Muscle layer of colon (tissue), 2 donors: Measurements from ENCODE around the gene B4GALNT4.

ENCODE experiments used
- H3K27ac ChIP-seq: one replicate; pipeline ENCODE4 v1.7.0; 2013; ENCODE audit warnings: low read depth, mild to moderate bottlenecking, low read length, moderate library complexity
- H3K27me3 ChIP-seq, 2 donors: one replicate each; pipeline ENCODE4 v1.7.0; 2013; ENCODE audit warnings: low read length in 2 of 2, mild to moderate bottlenecking in 2 of 2; ENCODE audit not compliant: insufficient read depth in 2 of 2, control insufficient read depth in 1 of 2
- H3K36me3 ChIP-seq: one replicate; pipeline ENCODE4 v1.7.0; 2013; ENCODE audit warnings: mild to moderate bottlenecking, low read length; ENCODE audit not compliant: insufficient read depth
- H3K4me1 ChIP-seq: one replicate; pipeline ENCODE4 v1.7.0; 2013; ENCODE audit warnings: mild to moderate bottlenecking, low read length; ENCODE audit not compliant: insufficient read depth
- H3K4me3 ChIP-seq, 2 donors: one replicate each; pipeline ENCODE4 v1.7.0; 2013; ENCODE audit warnings: low read length in 2 of 2, low read depth in 1 of 2, mild to moderate bottlenecking in 1 of 2, moderate library complexity in 1 of 2
- H3K9ac ChIP-seq: one replicate; pipeline ENCODE4 v1.7.0; 2013; ENCODE audit warnings: low read length
- H3K9me3 ChIP-seq: one replicate; pipeline ENCODE4 v1.7.0; 2013; ENCODE audit warnings: mild to moderate bottlenecking, low read length
- donor health status: abdominal sarcoma.
- donor health status: Adenocarcinoma of cecum.

The B4GALNT4 gene

GRCh38 chr11:373716-374551, 4.6 kb downstream of the B4GALNT4 start:
- Histone ChIP-seq H3K4me3 (no peak overlapping the region), H3K9me3 (no peaks in the 10 kb centered on the region), H3K9ac (no peak overlapping the region), H3K36me3 (no peaks in the 10 kb centered on the region), H3K27me3 (peaks cover 0 to 14% of the 10 kb centered on the region in 2 donors), H3K4me1 (no peaks in the 10 kb centered on the region), H3K27ac (no peak overlapping the region)

GRCh38 chr11:375065-376025, 6.0 kb downstream of the B4GALNT4 start:
- no peaks in the 10 kb centered on the region for H3K36me3 ChIP-seq
- H3K9me3 ChIP-seq: no peaks in the 10 kb centered on the region
- no peaks in the 10 kb centered on the region for H3K4me1 ChIP-seq
- no peak overlapping the region for H3K4me3 ChIP-seq
- H3K27ac ChIP-seq: no peak overlapping the region
- H3K27me3 ChIP-seq: peaks cover 0 to 10% of the 10 kb centered on the region in 2 donors
- H3K9ac ChIP-seq: no peak overlapping the region

GRCh38 chr11:376531-377173, 7.4 kb downstream of the B4GALNT4 start:
- no peaks in the 10 kb centered on the region for H3K4me1 ChIP-seq
- H3K36me3 ChIP-seq: no peaks in the 10 kb centered on the region
- no peak overlapping the region for H3K4me3 ChIP-seq
- no peaks in the 10 kb centered on the region for H3K9me3 ChIP-seq
- H3K9ac ChIP-seq: no peak overlapping the region
- no peak overlapping the region for H3K27ac ChIP-seq
- no peaks in the 10 kb centered on the region for H3K27me3 ChIP-seq

- H3K4me3 ChIP-seq: no peak overlapping the region
- H3K27me3 ChIP-seq: no peaks in the 10 kb centered on the region
- H3K9ac ChIP-seq: no peak overlapping the region
- H3K4me1 ChIP-seq: no peaks in the 10 kb centered on the region
- no peaks in the 10 kb centered on the region for H3K9me3 ChIP-seq
- no peak overlapping the region for H3K27ac ChIP-seq
- H3K36me3 ChIP-seq: no peaks in the 10 kb centered on the region
These were observed 8.0 kb downstream of the B4GALNT4 start for GRCh38 chr11:377174-377865.

GRCh38 chr11:377883-378500, 8.7 kb downstream of the B4GALNT4 start:
- Histone ChIP-seq H3K4me1 (no peaks in the 10 kb centered on the region), H3K27ac (no peak overlapping the region), H3K36me3 (no peaks in the 10 kb centered on the region), H3K9me3 (no peaks in the 10 kb centered on the region), H3K4me3 (no peak overlapping the region), H3K27me3 (no peaks in the 10 kb centered on the region), H3K9ac (no peak overlapping the region)

GRCh38 chr11:379205-380094, 10.2 kb downstream of the B4GALNT4 start:
- no peaks in the 10 kb centered on the region for H3K36me3 ChIP-seq
- no peak overlapping the region for H3K9ac ChIP-seq
- no peaks in the 10 kb centered on the region for H3K9me3 ChIP-seq
- H3K4me1 ChIP-seq: no peaks in the 10 kb centered on the region
- no peaks in the 10 kb centered on the region for H3K27me3 ChIP-seq
- no peak overlapping the region for H3K4me3 ChIP-seq
- no peak overlapping the region for H3K27ac ChIP-seq

GRCh38 chr11:380095-380480, 10.8 kb downstream of the B4GALNT4 start:
- H3K9me3 ChIP-seq: no peaks in the 10 kb centered on the region
- no peak overlapping the region for H3K4me3 ChIP-seq
- H3K9ac ChIP-seq: no peak overlapping the region
- no peaks in the 10 kb centered on the region for H3K4me1 ChIP-seq
- H3K36me3 ChIP-seq: no peaks in the 10 kb centered on the region
- no peak overlapping the region for H3K27ac ChIP-seq
- no peaks in the 10 kb centered on the region for H3K27me3 ChIP-seq

- Histone ChIP-seq H3K36me3 (no peaks in the 10 kb centered on the region), H3K4me3 (no peak overlapping the region), H3K9ac (no peak overlapping the region), H3K4me1 (no peaks in the 10 kb centered on the region), H3K27me3 (no peaks in the 10 kb centered on the region), H3K27ac (no peak overlapping the region), H3K9me3 (no peaks in the 10 kb centered on the region)
These were observed 11.2 kb downstream of the B4GALNT4 start for GRCh38 chr11:380491-380890.

- Histone ChIP-seq H3K36me3 (no peaks in the 10 kb centered on the region), H3K4me1 (no peaks in the 10 kb centered on the region), H3K27me3 (no peaks in the 10 kb centered on the region), H3K9ac (no peak overlapping the region), H3K4me3 (no peak overlapping the region), H3K9me3 (no peaks in the 10 kb centered on the region), H3K27ac (no peak overlapping the region)
These were observed 11.7 kb downstream of the B4GALNT4 start for GRCh38 chr11:380996-381395.

GRCh38 chr11:381501-382072, 12.3 kb downstream of the B4GALNT4 start:
- Histone ChIP-seq H3K4me1 (no peaks in the 10 kb centered on the region), H3K27ac (no peak overlapping the region), H3K9me3 (no peaks in the 10 kb centered on the region), H3K4me3 (no peak overlapping the region), H3K36me3 (no peaks in the 10 kb centered on the region), H3K9ac (no peak overlapping the region), H3K27me3 (no peaks in the 10 kb centered on the region)
